ENCODE data around the gene STEAP4.

DNA sequence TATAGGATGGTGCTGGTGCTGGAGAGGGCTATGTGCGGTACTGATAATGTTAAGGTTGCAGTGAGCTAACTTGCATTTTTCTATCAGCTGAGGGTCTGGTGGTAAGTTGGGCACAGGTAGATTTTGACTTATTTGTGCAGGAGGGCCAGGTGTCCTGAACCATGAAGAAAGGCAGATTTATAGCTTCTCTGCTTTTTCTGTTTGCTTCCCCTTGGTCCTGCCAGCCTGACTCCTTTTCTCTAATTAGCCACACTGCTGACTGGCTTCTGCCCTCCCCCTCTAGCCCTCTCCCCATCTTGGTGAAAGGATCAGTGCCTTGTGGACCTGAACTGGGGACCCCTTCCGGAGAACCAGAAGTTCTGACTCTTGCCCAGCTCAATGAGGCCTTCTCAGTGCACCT is 40.8 kb upstream of the STEAP4 start:
- TF ChIP-seq GABPA (IDR thresholded peaks at IDR 0.05 in 1 of 2, conservative IDR thresholded peaks at IDR 0.05 in 1 of 2) (no peak), SP1 (IDR thresholded peaks at IDR 0.05) (no peak), JUND (IDR thresholded peaks at IDR 0.05) (no peak), HNF4A (conservative IDR thresholded peaks at IDR 0.05) (no peak), RAD21 (IDR thresholded peaks at IDR 0.05) (no peak), HNF4G (IDR thresholded peaks at IDR 0.05) (no peak), TAF1 (conservative IDR thresholded peaks at IDR 0.05) (no peak), FOXA1 (IDR thresholded peaks at IDR 0.05) (no peak), YY1 (IDR thresholded peaks at IDR 0.05) (no peak)
- TF ChIP-seq, protein P1, sequence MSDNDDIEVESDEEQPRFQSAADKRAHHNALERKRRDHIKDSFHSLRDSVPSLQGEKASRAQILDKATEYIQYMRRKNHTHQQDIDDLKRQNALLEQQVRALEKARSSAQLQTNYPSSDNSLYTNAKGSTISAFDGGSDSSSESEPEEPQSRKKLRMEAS (IDR thresholded peaks at IDR 0.05) = no peak
- TF ChIP-seq, protein P2, sequence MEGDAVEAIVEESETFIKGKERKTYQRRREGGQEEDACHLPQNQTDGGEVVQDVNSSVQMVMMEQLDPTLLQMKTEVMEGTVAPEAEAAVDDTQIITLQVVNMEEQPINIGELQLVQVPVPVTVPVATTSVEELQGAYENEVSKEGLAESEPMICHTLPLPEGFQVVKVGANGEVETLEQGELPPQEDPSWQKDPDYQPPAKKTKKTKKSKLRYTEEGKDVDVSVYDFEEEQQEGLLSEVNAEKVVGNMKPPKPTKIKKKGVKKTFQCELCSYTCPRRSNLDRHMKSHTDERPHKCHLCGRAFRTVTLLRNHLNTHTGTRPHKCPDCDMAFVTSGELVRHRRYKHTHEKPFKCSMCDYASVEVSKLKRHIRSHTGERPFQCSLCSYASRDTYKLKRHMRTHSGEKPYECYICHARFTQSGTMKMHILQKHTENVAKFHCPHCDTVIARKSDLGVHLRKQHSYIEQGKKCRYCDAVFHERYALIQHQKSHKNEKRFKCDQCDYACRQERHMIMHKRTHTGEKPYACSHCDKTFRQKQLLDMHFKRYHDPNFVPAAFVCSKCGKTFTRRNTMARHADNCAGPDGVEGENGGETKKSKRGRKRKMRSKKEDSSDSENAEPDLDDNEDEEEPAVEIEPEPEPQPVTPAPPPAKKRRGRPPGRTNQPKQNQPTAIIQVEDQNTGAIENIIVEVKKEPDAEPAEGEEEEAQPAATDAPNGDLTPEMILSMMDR (IDR thresholded peaks at IDR 0.05; ENCODE audit: low read depth, low read length, missing input control) = no peak
- TF ChIP-seq, protein P3, sequence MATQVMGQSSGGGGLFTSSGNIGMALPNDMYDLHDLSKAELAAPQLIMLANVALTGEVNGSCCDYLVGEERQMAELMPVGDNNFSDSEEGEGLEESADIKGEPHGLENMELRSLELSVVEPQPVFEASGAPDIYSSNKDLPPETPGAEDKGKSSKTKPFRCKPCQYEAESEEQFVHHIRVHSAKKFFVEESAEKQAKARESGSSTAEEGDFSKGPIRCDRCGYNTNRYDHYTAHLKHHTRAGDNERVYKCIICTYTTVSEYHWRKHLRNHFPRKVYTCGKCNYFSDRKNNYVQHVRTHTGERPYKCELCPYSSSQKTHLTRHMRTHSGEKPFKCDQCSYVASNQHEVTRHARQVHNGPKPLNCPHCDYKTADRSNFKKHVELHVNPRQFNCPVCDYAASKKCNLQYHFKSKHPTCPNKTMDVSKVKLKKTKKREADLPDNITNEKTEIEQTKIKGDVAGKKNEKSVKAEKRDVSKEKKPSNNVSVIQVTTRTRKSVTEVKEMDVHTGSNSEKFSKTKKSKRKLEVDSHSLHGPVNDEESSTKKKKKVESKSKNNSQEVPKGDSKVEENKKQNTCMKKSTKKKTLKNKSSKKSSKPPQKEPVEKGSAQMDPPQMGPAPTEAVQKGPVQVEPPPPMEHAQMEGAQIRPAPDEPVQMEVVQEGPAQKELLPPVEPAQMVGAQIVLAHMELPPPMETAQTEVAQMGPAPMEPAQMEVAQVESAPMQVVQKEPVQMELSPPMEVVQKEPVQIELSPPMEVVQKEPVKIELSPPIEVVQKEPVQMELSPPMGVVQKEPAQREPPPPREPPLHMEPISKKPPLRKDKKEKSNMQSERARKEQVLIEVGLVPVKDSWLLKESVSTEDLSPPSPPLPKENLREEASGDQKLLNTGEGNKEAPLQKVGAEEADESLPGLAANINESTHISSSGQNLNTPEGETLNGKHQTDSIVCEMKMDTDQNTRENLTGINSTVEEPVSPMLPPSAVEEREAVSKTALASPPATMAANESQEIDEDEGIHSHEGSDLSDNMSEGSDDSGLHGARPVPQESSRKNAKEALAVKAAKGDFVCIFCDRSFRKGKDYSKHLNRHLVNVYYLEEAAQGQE (IDR thresholded peaks at IDR 0.05) = no peak
- TF ChIP-seq, protein P4, sequence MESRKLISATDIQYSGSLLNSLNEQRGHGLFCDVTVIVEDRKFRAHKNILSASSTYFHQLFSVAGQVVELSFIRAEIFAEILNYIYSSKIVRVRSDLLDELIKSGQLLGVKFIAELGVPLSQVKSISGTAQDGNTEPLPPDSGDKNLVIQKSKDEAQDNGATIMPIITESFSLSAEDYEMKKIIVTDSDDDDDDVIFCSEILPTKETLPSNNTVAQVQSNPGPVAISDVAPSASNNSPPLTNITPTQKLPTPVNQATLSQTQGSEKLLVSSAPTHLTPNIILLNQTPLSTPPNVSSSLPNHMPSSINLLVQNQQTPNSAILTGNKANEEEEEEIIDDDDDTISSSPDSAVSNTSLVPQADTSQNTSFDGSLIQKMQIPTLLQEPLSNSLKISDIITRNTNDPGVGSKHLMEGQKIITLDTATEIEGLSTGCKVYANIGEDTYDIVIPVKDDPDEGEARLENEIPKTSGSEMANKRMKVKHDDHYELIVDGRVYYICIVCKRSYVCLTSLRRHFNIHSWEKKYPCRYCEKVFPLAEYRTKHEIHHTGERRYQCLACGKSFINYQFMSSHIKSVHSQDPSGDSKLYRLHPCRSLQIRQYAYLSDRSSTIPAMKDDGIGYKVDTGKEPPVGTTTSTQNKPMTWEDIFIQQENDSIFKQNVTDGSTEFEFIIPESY (IDR thresholded peaks at IDR 0.05) = no peak
- TF ChIP-seq, protein P5, sequence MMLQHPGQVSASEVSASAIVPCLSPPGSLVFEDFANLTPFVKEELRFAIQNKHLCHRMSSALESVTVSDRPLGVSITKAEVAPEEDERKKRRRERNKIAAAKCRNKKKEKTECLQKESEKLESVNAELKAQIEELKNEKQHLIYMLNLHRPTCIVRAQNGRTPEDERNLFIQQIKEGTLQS (IDR thresholded peaks at IDR 0.05) = no peak

Measured in liver (tissue), 3 donors.